Smooth muscle cell (in vitro differentiated cells): ENCODE results near the gene NCKAP5. TPM values are rescaled to one million over a fixed set of nuclear protein-coding genes. Genes with fewer than 3 reads are reported as not detected.

Experiments
- DNase-seq: peaks from one replicate; lab custom pipeline; 2025; ENCODE audit not compliant: unreplicated experiment; lab: John Stamatoyannopoulos, UW
- H2AFZ ChIP-seq: fragments of 200-600 bp; sonication (generic); 2 replicates; pipeline ENCODE4 v1.6.0; 2016; ENCODE audit warnings: antibody characterized with exemption, low read depth, mild to moderate bottlenecking
- H3F3A ChIP-seq: fragments of 200-600 bp; sonication (generic); 2 replicates; pipeline ENCODE4 v1.6.0; 2017; ENCODE audit warnings: antibody characterized with exemption, low read depth
- H3K27ac ChIP-seq: fragments of 200-600 bp; sonication (generic); 2 replicates; pipeline ENCODE4 v1.5.1; 2016; ENCODE audit warnings: low read depth, mild to moderate bottlenecking
- H3K27me3 ChIP-seq: fragments of 200-600 bp; sonication (generic); 2 replicates; pipeline ENCODE4 v1.6.1; 2016; ENCODE audit warnings: low read depth, mild to moderate bottlenecking
- H3K36me3 ChIP-seq: fragments of 200-600 bp; sonication (generic); 2 replicates; pipeline ENCODE4 v1.5.1; 2016; ENCODE audit warnings: low read depth
- H3K4me1 ChIP-seq: fragments of 200-600 bp; sonication (generic); 2 replicates; pipeline ENCODE4 v1.5.1; 2016; ENCODE audit warnings: low read depth
- H3K4me2 ChIP-seq: fragments of 200-600 bp; sonication (generic); 2 replicates; pipeline ENCODE4 v1.6.0; 2016; ENCODE audit warnings: mild to moderate bottlenecking
- H3K4me3 ChIP-seq: fragments of 200-600 bp; sonication (generic); 2 replicates; pipeline ENCODE4 v1.5.1; 2016; ENCODE audit warnings: mild to moderate bottlenecking
- H3K79me2 ChIP-seq: fragments of 200-600 bp; sonication (generic); 2 replicates; pipeline ENCODE4 v1.6.0; 2016; ENCODE audit warnings: low read depth, mild to moderate bottlenecking
- H3K9ac ChIP-seq: fragments of 200-600 bp; sonication (generic); 2 replicates; pipeline ENCODE4 v1.6.0; 2016; ENCODE audit warnings: low read depth
- H3K9me3 ChIP-seq: fragments of 200-600 bp; sonication (generic); replicated peaks from 2 replicates; pipeline ENCODE4 v1.5.1; 2016; ENCODE audit warnings: low read depth
- H4K20me1 ChIP-seq: fragments of 200-600 bp; sonication (generic); 2 replicates; pipeline ENCODE4 v1.6.0; 2016; ENCODE audit warnings: low read depth
- CTCF ChIP-seq: fragments of 200-600 bp; sonication (generic); IDR thresholded peaks from 2 replicates; pipeline ENCODE4 v1.5.1; 2017; ENCODE audit warnings: borderline replicate concordance, mild to moderate bottlenecking, antibody characterized with exemption; ENCODE audit not compliant: insufficient read depth, poor library complexity, severe bottlenecking
- WGBS: methylation state at CpG from one replicate; pipeline ENCODE4 v1.1.7; 2016; ENCODE audit warnings: low lambda C conversion rate; 5-methylcytosine and 5-hydroxymethylcytosine counted together
- polyA plus RNA-seq: library from polyadenylated mRNA; unstranded; fragments of >200 nt; fragmentation: Nextera tagmentation; extraction: Ambion mirVana; gene quantifications from 2 replicates; pipeline ENCODE4 v1.2.1, GENCODE V29; 2016
- total RNA-seq: library from RNA; depleted of rRNA; stranded (reverse); fragments of >200 nt; gene quantifications from 2 replicates; pipeline ENCODE4 v1.2.3, GENCODE V29; 2014

NCKAP5 gene
- total and polyA plus RNA-seq, 2 experiments from 2014 or later, result 4.6 to 9.5 TPM

- no peaks in the 10 kb centered on the region for H3K9me3 ChIP-seq
- no peaks in the 10 kb centered on the region for H3K79me2 ChIP-seq
- 100% methylated on average over 1 of the region's 1 CpG for WGBS
- peaks cover 37% of the 10 kb centered on the region for H3K4me1 ChIP-seq
- H4K20me1 ChIP-seq, result no peaks in the 10 kb centered on the region
- H2AFZ ChIP-seq, result no peak overlapping the region
- H3K27ac ChIP-seq, result peak overlapping the region; percentile 92
- no peak for TF ChIP-seq CTCF
- peak overlapping the region; percentile 72 for H3K9ac ChIP-seq
- no peaks in the 10 kb centered on the region for H3F3A ChIP-seq
- H3K4me3 ChIP-seq, result no peak overlapping the region
- no peak for DNase-seq
- peak overlapping the region; percentile 72 for H3K4me2 ChIP-seq
- no peaks in the 10 kb centered on the region for H3K27me3 ChIP-seq
- H3K36me3 ChIP-seq, result no peaks in the 10 kb centered on the region
Observed at GRCh38 chr2:133606616-133607015, 38.4 kb upstream of the NCKAP5 start.

GRCh38 chr2:133605766-133606137, 37.5 kb upstream of the NCKAP5 start:
- WGBS, result 88% methylated on average over 1 of the region's 1 CpG
- Histone ChIP-seq H2AFZ (no peak overlapping the region), H3K27me3 (no peaks in the 10 kb centered on the region), H4K20me1 (no peaks in the 10 kb centered on the region), H3K4me1 (peaks cover 36% of the 10 kb centered on the region), H3F3A (no peaks in the 10 kb centered on the region), H3K4me2 (peak overlapping the region; percentile 72), H3K27ac (peak overlapping the region; percentile 92), H3K36me3 (no peaks in the 10 kb centered on the region), H3K4me3 (no peak overlapping the region), H3K9ac (no peak overlapping the region), H3K79me2 (no peaks in the 10 kb centered on the region), H3K9me3 (no peaks in the 10 kb centered on the region)
- DNase-seq, result no peak
- no peak for TF ChIP-seq CTCF

GRCh38 chr2:133605011-133605765, 36.9 kb upstream of the NCKAP5 start:
- 62% methylated on average over 7 of the region's 7 CpGs for WGBS
- H3K4me2 ChIP-seq, result peak overlapping the region; percentile 72
- no peak overlapping the region for H3K9ac ChIP-seq
- no peak for TF ChIP-seq CTCF
- H2AFZ ChIP-seq, result no peak overlapping the region
- no peaks in the 10 kb centered on the region for H3K36me3 ChIP-seq
- no peaks in the 10 kb centered on the region for H3K27me3 ChIP-seq
- no peaks in the 10 kb centered on the region for H3K9me3 ChIP-seq
- no peak overlapping the region for H3K4me3 ChIP-seq
- peaks cover 30% of the 10 kb centered on the region for H3K4me1 ChIP-seq
- H4K20me1 ChIP-seq, result no peaks in the 10 kb centered on the region
- no peaks in the 10 kb centered on the region for H3K79me2 ChIP-seq
- peak overlapping the region; percentile 92 for H3K27ac ChIP-seq
- H3F3A ChIP-seq, result no peaks in the 10 kb centered on the region
- DNase-seq, result no peak

- Histone ChIP-seq H3K4me1 (peaks cover 28% of the 10 kb centered on the region), H3K9me3 (no peaks in the 10 kb centered on the region), H4K20me1 (no peaks in the 10 kb centered on the region), H3K27ac (no peak overlapping the region), H2AFZ (no peak overlapping the region), H3F3A (no peaks in the 10 kb centered on the region), H3K36me3 (no peaks in the 10 kb centered on the region), H3K4me2 (no peak overlapping the region), H3K79me2 (no peaks in the 10 kb centered on the region), H3K9ac (no peak overlapping the region), H3K27me3 (no peaks in the 10 kb centered on the region), H3K4me3 (no peak overlapping the region)
- WGBS, result 91% methylated on average over 10 of the region's 10 CpGs
- DNase-seq, result no peak
- no peak for TF ChIP-seq CTCF
Observed at GRCh38 chr2:133603109-133603508, 34.8 kb upstream of the NCKAP5 start.
